NCI-H460 (cell line): Measurements from ENCODE around the gene SCAMP4. TPM values are rescaled to one million over a fixed set of nuclear protein-coding genes. Genes with fewer than 3 reads are reported as not detected.

Experiments
- DNase-seq: peaks from one replicate; pipeline ENCODE4 v3.0.0-alpha.2; 2016; ENCODE audit warnings: low read depth; ENCODE audit errors: extremely low read depth
- total RNA-seq: library from RNA; depleted of rRNA; stranded (reverse); fragments of >200 nt; shearing (Covaris generic); gene quantifications from 2 replicates; pipeline ENCODE4 v1.2.3, GENCODE V29; 2014

The SCAMP4 gene
- total RNA-seq, 1 experiment from 2014 or later: 27.5 TPM

GRCh38 chr19:1954532-1954933, 49.3 kb downstream of the SCAMP4 start:
- DNase-seq: no peak

GRCh38 chr19:1955171-1956121, 50.2 kb downstream of the SCAMP4 start:
- no peak for DNase-seq

- DNase-seq: no peak
Observed at GRCh38 chr19:1956122-1956494, 50.9 kb downstream of the SCAMP4 start.

GRCh38 chr19:1956868-1957492, 51.8 kb downstream of the SCAMP4 start:
- DNase-seq: no peak

GRCh38 chr19:1957562-1958248, 52.5 kb downstream of the SCAMP4 start:
- DNase-seq: no peak

- no peak for DNase-seq
Observed at GRCh38 chr19:1959928-1960589, 54.9 kb downstream of the SCAMP4 start.

- no peak for DNase-seq
Observed at GRCh38 chr19:1961000-1961883, 56.0 kb downstream of the SCAMP4 start.

- DNase-seq: no peak
Observed at GRCh38 chr19:1962674-1963073, 57.5 kb downstream of the SCAMP4 start.

- no peak for DNase-seq
Observed at GRCh38 chr19:1967087-1967608, 61.9 kb downstream of the SCAMP4 start.

GRCh38 chr19:1968279-1969175, 63.3 kb downstream of the SCAMP4 start:
- DNase-seq: no peak

- no peak for DNase-seq
Observed at GRCh38 chr19:1969176-1970002, 64.2 kb downstream of the SCAMP4 start.

- no peak for DNase-seq
Observed at GRCh38 chr19:1970003-1970805, 65.0 kb downstream of the SCAMP4 start.

- no peak for DNase-seq
Observed at GRCh38 chr19:1970806-1971502, 65.8 kb downstream of the SCAMP4 start.

GRCh38 chr19:1974381-1975161, 69.4 kb downstream of the SCAMP4 start:
- no peak for DNase-seq

GRCh38 chr19:1975162-1975480, 69.9 kb downstream of the SCAMP4 start:
- DNase-seq: no peak
